ENCODE measurements around the gene BPIFB1. TPM values are rescaled to one million over a fixed set of nuclear protein-coding genes. Genes with fewer than 3 reads are reported as not detected.
A peak's percentile ranks its signal among the peaks of the same experiment; 100 is the strongest.

The BPIFB1 gene
- total and polyA plus RNA-seq, 2 of the 13 experiments (the other 11 are each of a cell fraction or from before 2014, with no cell fraction given), result 0.82 to 4.4 TPM

- no peak for TF ChIP-seq ZNF501 (CRISPR knock-in tag; IDR thresholded peaks at IDR 0.05)
- no peak for TF ChIP-seq ZNF337 (CRISPR knock-in tag; IDR thresholded peaks at IDR 0.05; ENCODE audit: borderline replicate concordance, low read depth)
- TF ChIP-seq ZNF263 (CRISPR knock-in tag; IDR thresholded peaks at IDR 0.05), result no peak
- no peak for TF ChIP-seq SYNCRIP (IDR thresholded peaks at IDR 0.05; ENCODE audit: insufficient read depth, low read depth, low read length)
- TF ChIP-seq ADNP (CRISPR knock-in tag; IDR thresholded peaks at IDR 0.05), result no peak
- no peak for TF ChIP-seq ZNF629 (CRISPR knock-in tag; conservative IDR thresholded peaks at IDR 0.05)
- TF ChIP-seq KAT7 (CRISPR knock-in tag; IDR thresholded peaks at IDR 0.05; ENCODE audit: borderline replicate concordance), result no peak
- no peak for TF ChIP-seq ZNF256 (CRISPR knock-in tag; conservative IDR thresholded peaks at IDR 0.05)
- no peak for TF ChIP-seq CREB1 (IDR thresholded peaks at IDR 0.05)
- TF ChIP-seq CREB1 (CRISPR knock-in tag; IDR thresholded peaks at IDR 0.05), result no peak
- no peak for TF ChIP-seq ZIK1 (CRISPR knock-in tag; IDR thresholded peaks at IDR 0.05; ENCODE audit: borderline replicate concordance, low read depth)
- no peak for TF ChIP-seq SNAI1 (CRISPR knock-in tag; IDR thresholded peaks at IDR 0.05; ENCODE audit: borderline replicate concordance)
- TF ChIP-seq FUBP1 (CRISPR knock-in tag; IDR thresholded peaks at IDR 0.05; ENCODE audit: borderline replicate concordance), result no peak
- no peak for TF ChIP-seq ZNF709 (CRISPR knock-in tag; IDR thresholded peaks at IDR 0.05)
- no peak for TF ChIP-seq ZSCAN21 (CRISPR knock-in tag; IDR thresholded peaks at IDR 0.05; ENCODE audit: borderline replicate concordance)
- TF ChIP-seq SIX4 (CRISPR knock-in tag; IDR thresholded peaks at IDR 0.05), result no peak
- no peak for TF ChIP-seq HOXA9 (CRISPR knock-in tag; IDR thresholded peaks at IDR 0.05; ENCODE audit: borderline replicate concordance)
- TF ChIP-seq SKIL (CRISPR knock-in tag; IDR thresholded peaks at IDR 0.05; ENCODE audit: borderline replicate concordance), result no peak
- TF ChIP-seq SP2 (CRISPR knock-in tag; IDR thresholded peaks at IDR 0.05), result no peak
- TF ChIP-seq POGK (CRISPR knock-in tag; conservative IDR thresholded peaks at IDR 0.05), result no peak
- no peak for TF ChIP-seq ZNF883 (CRISPR knock-in tag; IDR thresholded peaks at IDR 0.05; ENCODE audit: not compliant biosample characterization)
- no peak for TF ChIP-seq NCOA1 (CRISPR knock-in tag; IDR thresholded peaks at IDR 0.05)
- TF ChIP-seq ZNF879 (CRISPR knock-in tag; IDR thresholded peaks at IDR 0.05), result no peak
- TF ChIP-seq ZNF124 (CRISPR knock-in tag; IDR thresholded peaks at IDR 0.05), result 0 out of 2 replicates have a peak, but pooled peaks have one; percentile 69
- peak; percentile 55; the same call in 1 of the 2 replicates for TF ChIP-seq BRCA1 (CRISPR knock-in tag; IDR thresholded peaks at IDR 0.05)
- TF ChIP-seq ARHGAP35 (CRISPR knock-in tag; IDR thresholded peaks at IDR 0.05; ENCODE audit: borderline replicate concordance), result no peak
- TF ChIP-seq FOXA1 (IDR thresholded peaks at IDR 0.05), result no peak
- TF ChIP-seq FOXA1 (CRISPR knock-in tag; IDR thresholded peaks at IDR 0.05), result peak; percentile 21; the same call in 1 of the 2 replicates
- TF ChIP-seq SALL1 (CRISPR knock-in tag; IDR thresholded peaks at IDR 0.05), result peak; percentile 60
Measured at GRCh38 chr20:33262658-33263065, 20.4 kb upstream of the BPIFB1 start (continued).

Measured in HepG2 (cell line).